ENCODE results near the gene KIF25.

DNA sequence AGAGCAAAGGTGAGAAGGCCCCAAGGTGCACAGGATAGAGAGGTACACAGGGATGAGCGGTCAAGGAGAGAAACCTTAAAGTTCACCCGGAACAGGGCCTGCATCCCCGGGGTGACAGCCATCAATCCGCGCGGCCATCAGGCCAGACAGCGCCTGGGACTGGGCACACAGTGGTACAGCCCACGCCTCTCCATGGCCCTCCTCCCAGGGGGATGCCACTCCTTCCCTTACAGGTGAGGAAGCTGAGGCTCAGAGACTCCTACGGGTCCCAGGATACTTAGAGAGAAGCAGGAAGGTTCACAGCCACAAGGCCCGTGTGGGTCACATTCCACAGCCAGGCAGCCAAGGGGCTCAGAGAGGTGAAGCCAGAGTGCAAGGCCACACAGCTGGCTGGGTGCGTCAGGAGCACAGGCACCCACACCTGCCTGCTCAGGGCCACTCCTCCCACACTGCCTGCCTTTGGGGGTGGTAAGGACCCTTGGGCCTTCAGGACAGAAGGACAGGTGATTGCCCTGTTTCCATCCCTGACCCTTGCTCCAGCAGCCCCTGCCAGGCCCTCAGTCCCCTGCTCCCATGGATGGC lies 66.8 kb downstream of the KIF25 start:
- TF ChIP-seq CTCF (conservative IDR thresholded peaks at IDR 0.05; ENCODE audit: low read length) (no peak), EZH2phosphoT487 (IDR thresholded peaks at IDR 0.05; ENCODE audit: borderline replicate concordance) (no peak)

All from Loucy (cell line).